Choroid plexus epithelial cell (primary cell): ENCODE data around the gene CHMP6.

Experiments
- DNase-seq: peaks from one replicate; pipeline ENCODE4 v3.0.0-alpha.2; 2010; ENCODE audit warnings: low read depth
- H3K4me3 ChIP-seq: 2 replicates; pipeline ENCODE4 v1.5.1; 2011; ENCODE audit warnings: low read depth, mild to moderate bottlenecking, control low read depth, low read length, moderate library complexity
- TF ChIP-seq, protein P1 (sequence below): conservative IDR thresholded peaks from 2 replicates; pipeline ENCODE4 v1.5.1; 2011; ENCODE audit warnings: low read depth, mild to moderate bottlenecking, control low read depth, inconsistent platforms, low read length, moderate library complexity

The CHMP6 gene

DNA sequence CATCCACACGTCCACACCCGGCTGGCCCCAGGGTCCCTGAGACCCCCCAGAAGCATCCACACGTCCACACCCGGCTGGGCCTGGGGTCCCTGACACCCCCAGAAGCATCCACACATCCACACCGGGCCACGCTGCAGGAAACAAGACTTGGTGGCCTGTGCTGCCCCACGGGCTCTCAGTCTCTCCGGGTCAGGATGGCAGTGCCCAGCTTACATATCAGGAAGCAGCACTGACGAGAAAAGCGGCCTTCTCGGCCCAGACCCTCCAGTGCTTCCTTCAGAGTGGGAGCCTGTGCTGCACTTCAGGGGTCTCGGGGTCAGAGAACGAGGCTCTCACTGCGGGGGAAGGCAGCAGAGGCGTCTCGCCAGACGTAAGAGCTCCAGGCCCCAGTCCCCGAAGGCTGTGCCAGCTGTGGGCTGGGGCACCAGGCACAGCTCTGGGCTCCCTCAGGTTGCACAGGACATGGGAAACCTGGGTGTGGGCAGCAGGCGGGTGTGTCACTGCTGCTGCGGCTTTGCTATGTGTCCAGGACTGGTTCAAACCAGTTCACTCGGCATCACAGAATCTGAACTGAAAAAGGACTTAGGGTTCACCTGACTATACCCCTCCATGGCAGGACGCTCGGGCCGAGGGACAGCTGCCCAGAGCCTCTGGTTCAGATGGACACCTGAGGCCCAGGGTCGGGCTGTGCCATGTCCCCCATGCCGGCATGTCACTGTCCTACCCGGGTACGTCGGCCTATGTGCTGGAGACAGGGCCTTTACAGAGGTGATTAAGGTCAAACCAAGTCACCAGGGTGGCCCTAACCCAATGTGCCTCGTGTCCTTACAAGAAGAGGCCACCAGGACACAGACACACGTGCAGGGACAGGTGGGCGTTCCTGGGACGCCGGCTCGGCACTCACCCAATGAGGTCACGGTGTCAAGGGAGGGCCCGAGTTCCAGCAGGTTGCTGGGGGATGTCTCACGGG is 40.2 kb upstream of the CHMP6 start:
- no peak overlapping the region for H3K4me3 ChIP-seq
- DNase-seq: no peak
- TF ChIP-seq, protein P1, sequence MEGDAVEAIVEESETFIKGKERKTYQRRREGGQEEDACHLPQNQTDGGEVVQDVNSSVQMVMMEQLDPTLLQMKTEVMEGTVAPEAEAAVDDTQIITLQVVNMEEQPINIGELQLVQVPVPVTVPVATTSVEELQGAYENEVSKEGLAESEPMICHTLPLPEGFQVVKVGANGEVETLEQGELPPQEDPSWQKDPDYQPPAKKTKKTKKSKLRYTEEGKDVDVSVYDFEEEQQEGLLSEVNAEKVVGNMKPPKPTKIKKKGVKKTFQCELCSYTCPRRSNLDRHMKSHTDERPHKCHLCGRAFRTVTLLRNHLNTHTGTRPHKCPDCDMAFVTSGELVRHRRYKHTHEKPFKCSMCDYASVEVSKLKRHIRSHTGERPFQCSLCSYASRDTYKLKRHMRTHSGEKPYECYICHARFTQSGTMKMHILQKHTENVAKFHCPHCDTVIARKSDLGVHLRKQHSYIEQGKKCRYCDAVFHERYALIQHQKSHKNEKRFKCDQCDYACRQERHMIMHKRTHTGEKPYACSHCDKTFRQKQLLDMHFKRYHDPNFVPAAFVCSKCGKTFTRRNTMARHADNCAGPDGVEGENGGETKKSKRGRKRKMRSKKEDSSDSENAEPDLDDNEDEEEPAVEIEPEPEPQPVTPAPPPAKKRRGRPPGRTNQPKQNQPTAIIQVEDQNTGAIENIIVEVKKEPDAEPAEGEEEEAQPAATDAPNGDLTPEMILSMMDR: no peak

DNA sequence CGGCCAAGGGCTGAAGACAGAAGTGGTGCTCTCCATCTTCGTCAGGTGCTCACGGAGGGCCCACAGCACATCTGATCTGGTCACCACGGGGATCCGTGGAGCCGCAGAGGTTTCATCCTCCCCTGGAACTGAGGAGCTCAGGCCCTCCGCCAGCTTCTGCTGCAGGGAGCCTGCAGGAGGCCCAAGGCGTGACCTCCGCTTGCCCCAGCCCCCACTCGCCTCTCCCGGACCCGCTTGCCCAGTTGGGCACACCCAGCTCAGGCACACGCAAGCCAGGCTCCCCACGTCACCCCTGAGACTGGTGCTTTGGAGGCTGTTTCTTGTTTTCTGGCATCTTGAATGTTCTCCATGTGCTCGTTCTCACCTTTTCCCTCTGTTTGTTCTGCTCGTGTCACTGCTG is 39.4 kb upstream of the CHMP6 start:
- no peak for DNase-seq
- TF ChIP-seq, protein P1: no peak
- no peak overlapping the region for H3K4me3 ChIP-seq

DNA sequence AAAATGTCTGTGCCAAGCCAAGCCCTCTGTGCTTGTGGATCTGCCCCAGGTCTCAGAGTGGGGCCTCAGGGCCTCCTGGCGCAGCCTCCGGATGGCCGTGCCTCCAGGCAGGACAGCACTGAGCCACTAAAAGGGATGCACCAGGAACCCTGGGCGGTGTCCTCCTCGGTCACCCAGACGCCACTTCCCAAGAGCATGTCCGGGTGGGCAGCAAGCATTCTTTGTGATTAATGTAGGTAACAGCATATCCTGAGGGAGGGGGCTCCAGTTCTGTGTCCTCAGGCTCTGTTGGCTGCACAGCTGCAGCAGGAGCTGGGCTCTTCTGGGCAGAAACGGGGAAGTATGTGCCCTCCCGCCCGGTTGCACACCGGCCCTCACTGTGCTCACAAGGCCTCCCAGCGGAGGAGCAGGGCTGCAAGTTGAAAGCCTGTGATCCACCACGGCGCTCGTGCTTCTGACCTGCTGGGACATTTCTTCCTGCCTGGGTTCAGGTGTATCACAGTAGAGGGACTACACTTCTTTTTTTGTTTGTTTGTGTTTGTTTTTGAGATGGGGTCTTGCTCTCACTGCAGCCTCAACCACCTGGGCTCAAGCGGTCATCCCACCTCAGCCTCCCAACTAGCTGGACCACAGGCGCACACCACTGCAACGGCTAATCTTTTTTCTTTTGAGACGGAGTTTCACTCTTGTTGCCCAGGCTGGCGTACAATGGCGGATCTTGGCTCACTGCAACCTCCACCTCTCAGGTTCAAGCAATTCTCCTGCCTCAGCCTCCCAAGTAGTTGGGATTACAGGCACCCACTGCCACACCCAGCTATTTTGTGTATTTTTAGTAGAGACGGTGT is 37.9 kb upstream of the CHMP6 start:
- TF ChIP-seq, protein P1: no peak
- H3K4me3 ChIP-seq: no peak overlapping the region
- DNase-seq: no peak

DNA sequence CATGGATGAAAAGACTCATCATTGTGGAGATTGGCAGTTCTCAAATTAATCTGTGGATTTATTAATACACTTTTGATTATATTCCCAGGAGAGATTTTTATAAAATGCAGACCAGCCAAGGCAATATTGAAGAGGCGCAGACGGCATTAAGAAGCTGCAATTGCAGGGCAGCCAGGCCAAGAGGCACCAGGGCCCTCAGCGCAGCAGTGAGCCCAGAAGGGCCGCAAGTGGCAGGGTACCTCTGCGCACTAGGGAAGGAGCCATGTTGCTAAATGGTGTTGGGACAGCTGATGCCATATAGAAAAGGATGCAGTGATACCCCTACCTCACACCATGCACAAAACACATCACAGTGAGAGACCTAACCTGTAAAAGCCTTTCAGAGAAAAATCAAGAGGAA is 36.6 kb upstream of the CHMP6 start:
- no peak for DNase-seq
- TF ChIP-seq, protein P1: no peak

DNA sequence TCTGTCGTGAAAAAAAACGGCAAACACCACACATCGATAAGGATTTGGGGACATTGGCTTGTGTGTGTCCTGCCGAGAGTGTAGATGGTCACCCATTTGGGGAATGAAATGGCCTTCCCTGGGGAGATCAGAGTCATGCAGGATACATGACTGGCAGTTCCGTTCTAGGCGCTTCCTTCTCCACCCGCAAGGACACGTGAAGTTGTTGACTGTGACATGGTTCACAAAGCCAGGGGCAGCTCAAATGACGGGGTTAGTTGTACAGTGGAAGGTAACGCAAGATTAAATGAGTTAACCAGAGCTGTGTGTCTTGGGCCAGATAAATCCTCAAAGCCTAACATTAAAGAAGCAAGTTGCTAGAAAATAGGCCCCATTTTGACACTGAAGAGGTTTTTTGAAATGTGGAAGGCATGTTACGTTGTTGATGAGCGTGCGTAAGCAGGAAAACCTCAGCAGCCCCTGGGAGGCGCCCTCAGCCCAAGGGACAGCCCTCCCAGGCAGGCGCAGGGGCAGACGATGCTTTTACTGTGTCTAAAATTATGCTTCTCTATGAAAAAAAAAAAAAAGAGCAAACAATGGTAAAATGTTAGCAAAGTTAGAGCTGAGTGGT is 35.9 kb upstream of the CHMP6 start:
- H3K4me3 ChIP-seq: no peak overlapping the region
- DNase-seq: no peak
- TF ChIP-seq, protein P1: no peak

More for the DNA sequence above, 36.6 kb upstream of the CHMP6 start:
- no peak overlapping the region for H3K4me3 ChIP-seq

DNA sequence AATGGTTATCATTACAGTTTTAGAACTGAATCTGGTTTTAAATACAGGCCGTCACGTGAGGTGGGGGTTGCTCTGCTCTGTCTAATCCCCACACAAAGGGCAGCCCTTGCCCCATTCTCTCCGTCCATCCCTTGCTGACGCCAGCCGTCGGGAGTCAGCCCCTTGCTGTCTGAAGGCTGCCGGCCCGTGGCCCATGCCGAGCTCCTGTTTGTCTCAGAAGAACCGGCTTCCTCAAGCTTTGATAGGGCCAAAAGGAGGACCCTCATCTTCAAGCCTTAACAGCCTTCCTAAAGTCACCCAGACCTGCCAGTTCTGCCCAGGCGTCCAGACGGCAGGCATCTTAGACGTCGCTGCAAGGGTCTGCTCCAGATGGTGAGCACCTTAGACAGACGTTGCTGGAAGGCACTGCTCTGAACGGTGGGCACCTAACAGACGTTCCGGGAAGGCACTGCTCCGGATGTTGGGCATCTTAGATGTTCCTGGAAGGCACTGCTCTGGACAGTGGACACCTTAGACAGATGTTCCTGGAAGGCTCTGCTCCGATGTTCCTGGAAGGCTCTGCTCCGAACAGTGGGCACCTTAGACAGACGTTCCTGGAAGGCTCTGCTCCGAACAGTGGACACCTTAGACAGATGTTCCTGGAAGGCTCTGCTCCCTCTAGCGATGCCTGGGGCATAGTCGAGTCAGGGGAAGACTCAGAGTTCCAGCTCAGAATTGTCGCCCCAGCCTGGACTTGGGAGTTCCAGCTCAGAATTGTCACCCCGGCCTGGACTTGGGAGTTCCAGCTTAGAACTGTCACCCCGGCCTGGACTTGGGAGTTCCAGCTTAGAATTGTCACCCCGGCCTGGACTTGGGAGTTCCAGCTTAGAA is 35.1 kb upstream of the CHMP6 start:
- DNase-seq: no peak
- TF ChIP-seq, protein P1: no peak
- no peak overlapping the region for H3K4me3 ChIP-seq
